Measurements from ENCODE around the gene ZNF428.

ZNF428 gene

DNA sequence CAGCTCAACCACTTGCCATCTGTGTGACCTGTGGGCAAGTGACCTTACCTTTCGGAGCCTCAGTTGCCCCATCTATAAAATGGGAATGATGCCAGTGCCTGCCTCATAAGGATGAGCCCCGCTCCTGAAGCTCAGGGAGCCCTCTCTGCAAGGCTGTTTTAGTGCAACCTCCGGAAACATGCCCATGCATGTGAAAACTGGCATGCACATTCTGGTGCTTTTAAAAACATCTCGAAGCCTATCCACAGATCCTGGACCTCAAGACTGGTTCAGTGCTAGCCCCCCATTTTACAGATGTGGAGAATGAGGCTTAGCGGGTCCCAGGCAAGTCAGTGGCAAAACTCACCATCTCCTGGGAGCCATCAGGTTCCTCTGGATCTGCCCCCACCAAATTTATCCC, 14.6 kb upstream of the ZNF428 start:
- DNase-seq (ENCODE audit: extremely low read depth, low read depth): no peak
- TF ChIP-seq, protein P1, sequence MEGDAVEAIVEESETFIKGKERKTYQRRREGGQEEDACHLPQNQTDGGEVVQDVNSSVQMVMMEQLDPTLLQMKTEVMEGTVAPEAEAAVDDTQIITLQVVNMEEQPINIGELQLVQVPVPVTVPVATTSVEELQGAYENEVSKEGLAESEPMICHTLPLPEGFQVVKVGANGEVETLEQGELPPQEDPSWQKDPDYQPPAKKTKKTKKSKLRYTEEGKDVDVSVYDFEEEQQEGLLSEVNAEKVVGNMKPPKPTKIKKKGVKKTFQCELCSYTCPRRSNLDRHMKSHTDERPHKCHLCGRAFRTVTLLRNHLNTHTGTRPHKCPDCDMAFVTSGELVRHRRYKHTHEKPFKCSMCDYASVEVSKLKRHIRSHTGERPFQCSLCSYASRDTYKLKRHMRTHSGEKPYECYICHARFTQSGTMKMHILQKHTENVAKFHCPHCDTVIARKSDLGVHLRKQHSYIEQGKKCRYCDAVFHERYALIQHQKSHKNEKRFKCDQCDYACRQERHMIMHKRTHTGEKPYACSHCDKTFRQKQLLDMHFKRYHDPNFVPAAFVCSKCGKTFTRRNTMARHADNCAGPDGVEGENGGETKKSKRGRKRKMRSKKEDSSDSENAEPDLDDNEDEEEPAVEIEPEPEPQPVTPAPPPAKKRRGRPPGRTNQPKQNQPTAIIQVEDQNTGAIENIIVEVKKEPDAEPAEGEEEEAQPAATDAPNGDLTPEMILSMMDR (IDR thresholded peaks at IDR 0.05; ENCODE audit: low read depth, low read length): no peak

DNA sequence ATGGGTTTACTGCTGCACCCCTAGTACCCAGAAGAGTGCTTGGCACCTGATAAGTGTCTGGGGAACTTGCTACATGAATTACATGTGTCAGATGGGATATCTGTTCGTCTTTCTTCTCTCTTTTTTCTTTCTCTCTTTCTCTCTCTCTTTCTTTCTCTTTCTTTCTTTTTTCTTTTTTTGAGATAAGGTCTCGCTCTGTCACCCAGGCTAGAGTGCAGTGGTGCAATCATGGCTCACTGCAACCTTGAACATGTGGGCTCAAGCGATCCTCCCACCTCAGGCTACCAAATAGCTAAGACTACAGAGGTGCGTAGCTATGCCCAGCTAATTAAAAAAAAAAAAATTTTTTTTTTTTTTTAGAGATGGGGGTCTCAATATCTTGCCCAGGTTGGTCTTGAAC, 14.1 kb upstream of the ZNF428 start:
- TF ChIP-seq, protein P1 (IDR thresholded peaks at IDR 0.05; ENCODE audit: low read depth, low read length): no peak

DNA sequence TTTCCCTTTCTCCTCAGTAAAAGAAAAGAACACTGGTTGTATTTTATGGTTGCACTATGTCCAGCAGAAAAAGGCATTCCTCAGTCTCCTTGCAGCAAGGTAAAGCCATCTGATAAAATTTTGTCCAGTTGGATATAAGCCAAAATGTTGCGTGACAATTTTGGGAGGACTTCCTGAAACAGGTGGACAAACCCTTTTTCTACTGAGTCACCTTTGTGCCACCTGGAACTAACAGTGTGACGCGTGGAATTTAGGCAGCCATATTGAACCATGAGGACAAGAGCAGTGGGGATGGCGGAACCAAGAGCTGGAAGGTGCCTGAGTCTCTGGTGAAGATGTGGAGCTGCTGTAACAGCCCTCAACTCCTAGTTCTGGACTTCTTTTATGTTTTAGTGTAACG, 12.1 kb upstream of the ZNF428 start:
- TF ChIP-seq, protein P1 (IDR thresholded peaks at IDR 0.05; ENCODE audit: low read depth, low read length): no peak
- DNase-seq (ENCODE audit: extremely low read depth, low read depth): no peak

More for the DNA sequence above, 14.1 kb upstream of the ZNF428 start:
- no peak for DNase-seq (ENCODE audit: extremely low read depth, low read depth)

DNA sequence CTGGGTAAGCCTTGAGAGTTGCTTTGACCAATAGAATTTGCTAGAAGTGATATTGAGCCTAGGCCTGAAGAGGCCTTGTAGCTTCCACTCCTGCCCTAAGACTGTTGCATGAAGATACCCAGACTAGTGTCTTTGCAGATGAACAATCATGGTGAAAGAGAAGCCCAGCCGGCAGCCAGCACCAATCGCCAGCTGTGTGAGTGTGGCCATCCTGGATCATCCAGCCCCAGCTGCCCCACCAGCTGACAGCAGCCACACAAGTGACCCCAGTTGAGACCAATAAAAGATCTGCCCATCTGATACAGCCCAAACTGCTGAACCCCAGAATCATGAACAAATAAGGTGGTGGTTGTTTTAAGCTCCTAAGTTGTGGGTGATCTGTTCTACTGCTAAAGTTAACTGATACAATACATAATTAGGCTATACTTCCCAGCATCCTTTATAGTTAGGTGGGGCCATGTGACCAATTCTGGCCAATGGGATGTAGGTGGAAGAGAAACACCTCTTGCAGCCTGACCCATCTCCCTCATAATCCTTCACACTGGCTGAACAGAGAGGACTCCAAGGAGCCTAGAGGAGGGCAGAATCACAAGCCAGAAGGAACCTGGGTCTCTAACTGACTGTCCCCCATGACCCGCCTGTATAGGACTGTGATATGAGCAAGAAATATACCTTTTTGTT, 9.4 kb upstream of the ZNF428 start:
- TF ChIP-seq, protein P1 (IDR thresholded peaks at IDR 0.05; ENCODE audit: low read depth, low read length): no peak
- no peak for DNase-seq (ENCODE audit: extremely low read depth, low read depth)

DNA sequence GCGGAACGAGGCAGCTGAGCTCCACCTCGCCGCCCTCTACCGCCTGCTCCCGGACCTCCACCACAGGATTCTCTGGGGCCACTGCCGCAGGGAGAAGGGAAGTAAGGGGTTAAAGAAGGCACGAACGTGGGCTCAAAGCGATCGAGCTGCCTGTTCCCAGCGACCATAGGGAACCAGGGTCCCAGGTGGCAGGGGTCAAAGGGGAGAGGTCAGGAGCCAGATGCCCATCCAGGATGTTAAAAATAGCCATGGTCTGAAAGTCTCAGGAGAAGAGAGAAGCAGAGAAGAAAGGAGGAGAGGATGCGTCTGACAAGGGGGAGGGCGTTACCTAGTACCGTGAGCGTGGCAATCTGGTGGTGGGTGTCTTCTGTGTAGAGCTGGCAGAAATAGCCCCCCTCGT, 7.4 kb upstream of the ZNF428 start:
- DNase-seq (ENCODE audit: extremely low read depth, low read depth): no peak
- TF ChIP-seq, protein P1 (IDR thresholded peaks at IDR 0.05; ENCODE audit: low read depth, low read length): no peak

DNA sequence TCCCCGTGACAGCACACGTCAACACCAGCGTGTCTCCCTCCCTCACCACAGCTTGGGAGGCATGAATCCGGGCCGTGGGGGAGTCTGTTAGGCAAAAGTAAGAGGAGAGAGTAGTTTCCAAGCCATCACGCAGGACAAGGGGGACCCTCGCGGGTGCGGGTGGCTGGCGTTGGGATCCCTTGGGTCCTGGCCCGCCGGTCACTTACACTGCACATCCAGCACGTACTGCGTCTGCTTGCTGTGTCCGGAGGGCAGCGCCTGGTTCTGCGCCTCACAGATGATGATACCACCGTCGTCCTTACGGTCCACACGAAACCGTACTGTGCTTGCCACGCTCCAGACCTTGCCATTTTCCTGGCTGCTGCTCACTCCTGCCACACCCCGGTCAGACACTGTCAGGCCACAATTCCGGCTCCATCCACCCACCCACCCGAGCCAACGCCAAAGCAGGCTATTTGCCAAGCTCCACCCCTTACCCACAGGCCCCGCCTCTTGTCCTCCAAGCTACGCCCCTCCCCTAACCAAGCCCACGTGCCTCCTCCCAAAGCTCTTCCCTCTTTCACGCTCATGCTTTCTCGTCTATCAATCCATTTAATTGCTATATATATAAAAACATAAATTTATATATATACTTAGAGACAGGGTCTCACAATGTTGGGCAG, 6.6 kb upstream of the ZNF428 start:
- no peak for DNase-seq (ENCODE audit: extremely low read depth, low read depth)
- TF ChIP-seq, protein P1 (IDR thresholded peaks at IDR 0.05; ENCODE audit: low read depth, low read length): no peak

DNA sequence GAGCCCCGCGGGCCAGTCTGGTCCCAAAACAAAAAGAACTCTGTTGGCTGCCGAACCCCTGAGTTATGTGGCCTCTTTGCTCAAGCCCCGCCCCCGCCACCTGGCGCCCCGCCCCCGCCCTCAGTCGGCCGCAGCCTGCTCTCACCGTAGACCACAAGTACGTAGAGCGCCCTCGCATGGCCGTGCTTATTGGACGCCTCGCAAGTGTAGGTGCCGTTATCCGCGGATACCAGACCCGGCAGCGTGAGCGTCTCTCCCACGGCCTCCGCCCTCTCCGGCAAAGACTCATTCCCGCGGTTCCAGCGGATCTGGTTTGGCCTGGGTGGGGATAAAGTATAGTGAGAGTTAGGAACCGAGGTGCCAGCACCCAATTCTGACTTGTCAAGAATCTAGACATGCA, 5.5 kb upstream of the ZNF428 start:
- DNase-seq (ENCODE audit: extremely low read depth, low read depth): no peak
- TF ChIP-seq, protein P1 (IDR thresholded peaks at IDR 0.05; ENCODE audit: low read depth, low read length): no peak

Data from AG09319 (cell line).